Left lung (tissue), 10 donors: ENCODE data around the gene ADGRL3. TPM values are rescaled to one million over a fixed set of nuclear protein-coding genes. Genes with fewer than 3 reads are reported as not detected.

Experiments used
- ATAC-seq: fragments of 200-7000 bp; cut with Tn5 transposase; one replicate; pipeline ENCODE4 v1.9.1; 2020; ENCODE audit warnings: moderate library complexity
- DNase-seq, 4 donors: peaks; one replicate each; pipeline ENCODE4 v3.0.0-alpha.2; 2013 to 2020
- H3K27ac ChIP-seq, 2 donors: fragments of 200-600 bp; sonication (generic) in 1 of 2; one replicate each; pipeline versions ENCODE4 v1.5.0 to v1.8.0; 2020 to 2021
- H3K27me3 ChIP-seq, 2 donors: fragments of 200-600 bp; sonication (generic) in 1 of 2; one replicate each; pipeline versions ENCODE4 v1.5.0 to v1.8.0; 2020 to 2021
- H3K36me3 ChIP-seq, 2 donors: fragments of 200-600 bp; sonication (generic) in 1 of 2; one replicate each; pipeline versions ENCODE4 v1.5.0 to v1.8.0; 2020 to 2021
- H3K4me1 ChIP-seq, 2 donors: fragments of 200-600 bp; one replicate each; pipeline ENCODE4 v1.8.0; 2021
- H3K4me3 ChIP-seq, 2 donors: fragments of 200-600 bp; sonication (generic) in 1 of 2; one replicate each; pipeline versions ENCODE4 v1.5.0 to v1.8.0; 2020 to 2021; ENCODE audit warnings: mild to moderate bottlenecking in 1 of 2
- H3K9me3 ChIP-seq, 2 donors: fragments of 200-600 bp; sonication (generic) in 1 of 2; one replicate each; pipeline versions ENCODE4 v1.5.0 to v1.8.0; 2020 to 2021
- CTCF ChIP-seq, 2 donors: fragments of 200-600 bp; sonication (generic) in 1 of 2; IDR thresholded peaks; one replicate each; pipeline versions ENCODE4 v1.5.0 to v1.8.0; 2021; ENCODE audit warnings: antibody characterized with exemption in 2 of 2
- intact Hi-C, 2 donors: fragments of 100-400 bp; cut with DNase I; formaldehyde crosslinking; loops; one replicate each; pipeline versions ENCODE4 v1.11.2 to v1.14.2; 2022
- polyA plus RNA-seq, 6 donors: library from polyadenylated mRNA; unstranded; fragments of 120-200 nt; gene quantifications; one replicate each; pipeline ENCODE4 v1.2.1, GENCODE V29; 2013; ENCODE audit not compliant: insufficient read length in 6 of 6
- total RNA-seq, 2 donors: library from RNA; stranded (reverse); fragmentation: NEBNext Ultra II Directional; extraction: Animal tissue kit (Norgen Biotek cat#: 25700); gene quantifications; one replicate each; pipeline ENCODE4 v1.2.1, GENCODE V29; 2021
- donor health status: DM: no; HTN: yes; CAD: no.
- donor health status: DM: no; HTN: no; CAD: no.

The ADGRL3 gene
- total and polyA plus RNA-seq, 8 donors = 2.7 to 23.4 (median 19.6) TPM

GRCh38 chr4:61872983-61873382, 672.9 kb downstream of the ADGRL3 start:
- Histone ChIP-seq H3K4me3 (no peak overlapping the region), H3K4me1 (no peaks in the 10 kb centered on the region), H3K36me3 (no peaks in the 10 kb centered on the region), H3K9me3 (peaks cover 0 to 3% of the 10 kb centered on the region in 2 donors), H3K27me3 (no peaks in the 10 kb centered on the region), H3K27ac (no peak overlapping the region)
- TF ChIP-seq CTCF (IDR thresholded peaks at IDR 0.05) = no peak
- DNase-seq = no peak
- intact Hi-C loops = no loop called here
- no peak for ATAC-seq

GRCh38 chr4:61877266-61877665, 677.1 kb downstream of the ADGRL3 start:
- no peak for TF ChIP-seq CTCF (IDR thresholded peaks at IDR 0.05)
- Histone ChIP-seq H3K4me1 (no peaks in the 10 kb centered on the region), H3K27ac (no peak overlapping the region), H3K27me3 (no peaks in the 10 kb centered on the region), H3K4me3 (no peak overlapping the region), H3K9me3 (peaks cover 0 to 3% of the 10 kb centered on the region in 2 donors), H3K36me3 (no peaks in the 10 kb centered on the region)
- intact Hi-C loops = no loop called here
- ATAC-seq (no peak), DNase-seq (no peak)

GRCh38 chr4:61877893-61878292, 677.8 kb downstream of the ADGRL3 start:
- Histone ChIP-seq H3K9me3 (peaks cover 0 to 3% of the 10 kb centered on the region in 2 donors), H3K27me3 (no peaks in the 10 kb centered on the region), H3K4me1 (no peaks in the 10 kb centered on the region), H3K36me3 (no peaks in the 10 kb centered on the region), H3K4me3 (no peak overlapping the region), H3K27ac (no peak overlapping the region)
- no peak for TF ChIP-seq CTCF (IDR thresholded peaks at IDR 0.05)
- ATAC-seq (no peak), DNase-seq (no peak)
- intact Hi-C loops = no loop called here

- Histone ChIP-seq H3K9me3 (no peaks in the 10 kb centered on the region), H3K27ac (no peak overlapping the region), H3K4me3 (no peak overlapping the region), H3K27me3 (no peaks in the 10 kb centered on the region), H3K4me1 (no peaks in the 10 kb centered on the region), H3K36me3 (no peaks in the 10 kb centered on the region)
- no peak for TF ChIP-seq CTCF (IDR thresholded peaks at IDR 0.05)
- intact Hi-C loops = no loop called here
- DNase-seq (no peak), ATAC-seq (no peak)
These were observed 682.3 kb downstream of the ADGRL3 start for GRCh38 chr4:61882381-61882780.

- DNase-seq = peak in 1 of 4 donors; percentile 8
These were observed 686.0 kb downstream of the ADGRL3 start for GRCh38 chr4:61886131-61886530.

More at GRCh38 chr4:61886131-61886530, 686.0 kb downstream of the ADGRL3 start:
- Histone ChIP-seq H3K27me3 (no peaks in the 10 kb centered on the region), H3K27ac (no peak overlapping the region), H3K4me3 (no peak overlapping the region), H3K9me3 (no peaks in the 10 kb centered on the region), H3K4me1 (no peaks in the 10 kb centered on the region), H3K36me3 (no peaks in the 10 kb centered on the region)
- intact Hi-C loops = no loop called here
- TF ChIP-seq CTCF (IDR thresholded peaks at IDR 0.05) = no peak
- no peak for ATAC-seq
